Inferior parietal cortex (tissue), 1 donor: ENCODE data around the gene FAM180A.

Experiments
- DNase-seq: peaks from one replicate; pipeline ENCODE4 v3.0.0-alpha.2; 2016; ENCODE audit errors: extremely low spot score

Gene FAM180A

DNA sequence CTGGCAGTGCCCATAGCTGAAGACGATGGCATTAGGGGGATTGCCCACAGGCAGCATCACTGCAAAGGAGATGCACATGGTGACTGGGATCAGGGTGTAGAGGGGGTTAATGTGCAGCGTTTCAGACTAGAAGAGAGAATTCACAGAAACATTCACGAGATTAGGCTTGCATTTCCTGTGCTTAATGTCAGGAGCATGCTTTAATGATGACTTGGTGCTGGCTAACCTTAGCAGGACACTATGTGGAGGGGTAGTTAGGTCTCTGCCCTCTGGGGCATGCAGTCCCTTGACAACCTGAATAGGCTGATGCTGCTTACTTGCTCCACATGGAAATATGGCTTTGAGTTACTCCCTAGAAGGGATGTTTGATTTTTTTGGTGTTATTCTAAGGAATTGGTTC lies 64.5 kb downstream of the FAM180A start:
- no peak for DNase-seq

DNA sequence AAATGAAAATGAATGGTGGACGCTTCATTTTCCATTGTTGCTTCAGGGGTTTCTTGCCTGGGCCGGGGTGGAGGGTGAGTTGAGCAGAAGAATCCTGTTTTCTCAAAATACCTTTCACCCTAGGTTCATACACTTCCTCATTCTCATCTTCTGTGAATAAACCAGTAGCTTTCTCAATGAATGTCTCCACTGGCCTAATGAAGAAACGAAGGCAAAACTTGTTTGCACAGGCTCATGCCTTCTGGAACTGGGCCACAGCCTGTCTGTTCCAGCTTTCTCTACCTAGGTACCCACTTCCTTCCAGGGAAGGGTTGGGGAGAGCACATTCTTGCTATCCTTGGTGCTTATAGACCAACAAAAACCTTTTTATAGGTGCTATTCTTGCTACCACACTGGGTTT lies 65.0 kb downstream of the FAM180A start:
- DNase-seq: no peak

DNA sequence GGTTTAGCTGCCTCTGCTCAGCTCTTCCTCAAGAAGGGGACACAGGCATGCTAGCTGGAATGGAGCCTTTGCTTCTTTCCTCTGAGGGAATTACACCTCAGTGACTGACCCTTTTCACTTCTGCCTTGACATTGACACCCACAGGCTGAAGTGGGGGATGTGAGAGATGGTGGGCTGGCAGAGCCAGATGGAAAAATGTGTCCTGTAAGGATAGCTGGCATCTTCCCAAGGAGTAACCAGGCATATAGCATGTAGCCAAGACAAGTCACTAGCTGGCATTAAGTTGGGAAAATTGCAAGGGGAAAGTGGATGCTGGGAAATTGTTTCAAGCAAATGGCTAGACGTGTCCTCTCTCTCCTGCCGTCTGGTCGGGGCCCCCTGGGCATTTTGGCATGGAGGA lies 66.4 kb downstream of the FAM180A start:
- DNase-seq: no peak

GRCh38 chr7:135681762-135682161 lies 66.9 kb downstream of the FAM180A start:
- DNase-seq: no peak
